Anterior cingulate cortex (tissue), 58 donors: Measurements from ENCODE around the gene PPP2R1B.
"Not testable (repeated sequence)": the region's sequence is repeated elsewhere in the genome, so short reads cannot be mapped to it uniquely, and the experiment has no call there.

Experiments
- DNase-seq, 58 donors: peaks; one replicate each; lab custom pipeline; 2025; lab: John Stamatoyannopoulos, UW

PPP2R1B gene

GRCh38 chr11:111785076-111785475 lies 18.9 kb upstream of the PPP2R1B start:
- no peak for DNase-seq

GRCh38 chr11:111784311-111784710 lies 18.1 kb upstream of the PPP2R1B start:
- not testable (repeated sequence) for DNase-seq

GRCh38 chr11:111782109-111782741 lies 16.0 kb upstream of the PPP2R1B start:
- DNase-seq = no peak

GRCh38 chr11:111779118-111779517 lies 12.9 kb upstream of the PPP2R1B start:
- DNase-seq = no peak

- DNase-seq = no peak
These were observed 11.9 kb upstream of the PPP2R1B start for GRCh38 chr11:111778047-111778558.

- DNase-seq = peak in 14 of 58 donors; percentile 4 to 77 (median 23)
These were observed 11.2 kb upstream of the PPP2R1B start for GRCh38 chr11:111777094-111778046.

- DNase-seq = no peak
These were observed 10.4 kb upstream of the PPP2R1B start for GRCh38 chr11:111776398-111777093.

GRCh38 chr11:111774955-111775710 lies 8.9 kb upstream of the PPP2R1B start:
- no peak for DNase-seq

GRCh38 chr11:111772535-111772934 lies 6.3 kb upstream of the PPP2R1B start:
- no peak for DNase-seq

GRCh38 chr11:111771205-111771604 lies 5.0 kb upstream of the PPP2R1B start:
- not testable (repeated sequence) for DNase-seq

- no peak for DNase-seq
These were observed 4.5 kb upstream of the PPP2R1B start for GRCh38 chr11:111770581-111771134.

GRCh38 chr11:111766834-111767142 lies 599 bp upstream of the PPP2R1B start:
- peak in 1 of 58 donors; percentile 46 for DNase-seq

- peak in 14 of 58 donors; percentile 28 to 64 (median 53) for DNase-seq
These were observed 737 bp downstream of the PPP2R1B start for GRCh38 chr11:111765320-111765983.

GRCh38 chr11:111764621-111765020 lies 1.6 kb downstream of the PPP2R1B start:
- no peak for DNase-seq

- DNase-seq = peak in 8 of 58 donors; percentile 8 to 54 (median 15)
These were observed 3.1 kb downstream of the PPP2R1B start for GRCh38 chr11:111762981-111763643.

- no peak for DNase-seq
These were observed 3.7 kb downstream of the PPP2R1B start for GRCh38 chr11:111762526-111762925.

- DNase-seq = peak in 6 of 58 donors; percentile 8 to 27 (median 15)
These were observed 5.2 kb downstream of the PPP2R1B start for GRCh38 chr11:111761036-111761435.

GRCh38 chr11:111759778-111760407 lies 6.3 kb downstream of the PPP2R1B start:
- DNase-seq = no peak
